HG03280 (cell line): ENCODE data around the gene DCTN3.

Experiments used
- ATAC-seq: cut with Tn5 transposase; IDR thresholded peaks from one replicate; pipeline ENCODE4 v1.9.1; 2021; ENCODE audit warnings: mild to moderate bottlenecking, moderate library complexity; ENCODE audit not compliant: unreplicated experiment

Gene DCTN3

DNA sequence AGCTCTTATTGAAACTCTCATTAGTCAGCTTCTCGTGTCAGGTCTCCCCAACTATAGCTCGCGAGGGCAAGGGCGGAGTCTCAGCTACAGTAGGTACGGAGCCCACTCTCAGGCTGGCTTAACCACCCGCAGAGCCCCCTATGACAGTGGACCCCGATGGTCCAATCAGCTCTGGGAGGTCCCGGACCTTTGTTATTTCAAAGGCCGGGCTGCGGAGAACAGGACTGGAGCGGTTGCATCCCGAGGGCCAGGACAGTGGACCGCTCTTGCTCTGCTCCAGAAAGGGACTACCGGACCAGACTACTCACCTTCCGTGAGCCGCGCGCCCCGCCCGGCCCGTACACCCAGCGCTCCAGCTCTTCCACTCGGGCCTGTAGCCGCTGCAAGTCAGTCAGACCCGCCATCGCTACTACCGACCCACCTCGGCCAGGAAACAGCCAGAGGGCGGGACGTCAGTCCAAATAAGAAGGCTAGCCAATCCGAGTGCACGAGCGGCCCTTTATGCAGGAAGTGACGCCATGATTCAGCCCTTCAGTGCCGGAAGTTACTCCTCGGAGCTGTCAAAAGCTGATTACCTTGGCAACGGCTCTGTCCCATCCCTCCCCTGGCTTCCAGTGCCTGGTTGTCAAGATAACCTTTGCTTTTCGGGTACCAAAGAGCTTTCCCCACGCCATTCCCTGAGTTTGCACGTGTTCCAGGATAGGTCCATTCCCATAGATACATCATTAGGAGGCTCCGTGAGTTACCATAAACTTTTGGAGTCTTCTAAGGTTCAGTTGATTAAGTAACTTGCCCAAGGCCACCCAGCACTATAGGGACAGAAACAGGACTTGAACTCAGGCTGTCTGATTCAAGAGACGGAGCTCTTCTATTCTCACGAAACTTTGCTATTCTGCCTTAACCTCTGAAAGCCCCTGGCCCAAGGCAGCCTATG lies at the start of gene DCTN3:
Gene DCTN3 (minus strand): TSS at position 435 of the 934 bp plus-strand sequence. CDS start 31 bp downstream, at position 404.
- ATAC-seq, result peak; percentile 96

DNA sequence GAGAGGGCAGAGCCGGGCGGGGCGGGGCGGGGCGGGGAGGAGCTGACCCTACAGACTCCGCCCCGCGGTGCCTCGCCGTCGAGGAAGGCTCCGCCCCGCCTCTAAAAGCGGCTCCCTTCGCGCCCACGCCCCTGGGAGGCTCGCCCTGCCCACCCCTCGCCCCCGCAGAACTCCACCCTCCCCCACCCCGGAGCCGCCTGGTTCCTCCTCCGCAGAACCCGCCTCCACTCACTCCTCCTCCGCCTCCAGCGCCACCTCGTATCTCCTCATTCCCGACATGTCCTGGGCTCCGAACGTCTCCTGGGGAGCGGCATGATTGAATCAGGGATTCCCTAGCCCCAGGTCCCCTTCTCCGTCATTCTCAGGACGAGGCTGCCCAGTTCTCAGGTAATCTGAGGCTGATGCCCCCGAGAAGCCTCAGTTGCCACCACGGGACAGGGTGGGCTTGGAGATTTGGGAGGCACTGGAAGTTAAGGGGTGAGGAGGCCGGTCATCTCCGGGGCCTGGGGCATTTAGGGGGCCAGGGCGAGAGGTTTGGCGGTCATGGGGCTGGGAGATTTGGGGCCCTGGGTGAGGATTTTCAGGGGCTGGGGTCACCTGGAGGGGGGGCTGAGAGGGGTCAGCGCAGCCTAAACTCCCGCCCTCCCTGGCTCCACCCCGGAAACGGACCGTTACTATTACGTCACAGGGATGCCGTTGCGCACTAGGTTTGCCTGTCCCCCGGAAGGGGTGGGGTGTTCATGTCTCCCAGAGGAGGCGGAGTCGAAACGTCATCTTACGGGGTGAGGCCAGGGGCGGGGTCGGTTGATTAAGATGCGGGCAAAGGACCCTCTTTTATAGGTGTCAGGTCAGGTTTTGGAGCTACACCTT lies 45.3 kb upstream of the DCTN3 start:
- peak; percentile 78 for ATAC-seq

DNA sequence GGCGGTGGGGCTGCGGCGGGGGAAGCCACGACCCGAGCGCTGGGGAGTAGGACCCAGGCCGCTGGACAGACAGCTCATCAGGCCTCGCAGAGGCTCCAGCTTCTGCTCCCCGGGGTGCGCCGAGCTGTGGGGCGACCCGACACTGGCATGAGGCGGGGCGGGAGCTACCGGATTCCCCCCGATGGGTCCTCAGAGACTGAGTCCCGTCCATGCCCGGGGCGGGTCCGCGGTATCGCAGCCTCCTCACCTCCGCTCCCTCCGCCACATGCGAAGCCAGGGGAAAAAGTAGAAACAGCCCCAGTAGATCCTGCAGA lies 44.7 kb upstream of the DCTN3 start:
- ATAC-seq, result peak; percentile 25

- peak; percentile 46 for ATAC-seq
Measured at GRCh38 chr9:34664281-34665066, 44.2 kb upstream of the DCTN3 start.

- ATAC-seq, result no peak
Measured at GRCh38 chr9:34663303-34663605, 43.0 kb upstream of the DCTN3 start.

- no peak for ATAC-seq
Measured at GRCh38 chr9:34662526-34663302, 42.4 kb upstream of the DCTN3 start, which contains the start of gene CCL27. TSS of gene CCL27 (minus strand) at chr9:34662657. CDS start at chr9:34662633, 24 bp downstream.

GRCh38 chr9:34659592-34660253 lies 39.4 kb upstream of the DCTN3 start:
- ATAC-seq, result no peak

DNA sequence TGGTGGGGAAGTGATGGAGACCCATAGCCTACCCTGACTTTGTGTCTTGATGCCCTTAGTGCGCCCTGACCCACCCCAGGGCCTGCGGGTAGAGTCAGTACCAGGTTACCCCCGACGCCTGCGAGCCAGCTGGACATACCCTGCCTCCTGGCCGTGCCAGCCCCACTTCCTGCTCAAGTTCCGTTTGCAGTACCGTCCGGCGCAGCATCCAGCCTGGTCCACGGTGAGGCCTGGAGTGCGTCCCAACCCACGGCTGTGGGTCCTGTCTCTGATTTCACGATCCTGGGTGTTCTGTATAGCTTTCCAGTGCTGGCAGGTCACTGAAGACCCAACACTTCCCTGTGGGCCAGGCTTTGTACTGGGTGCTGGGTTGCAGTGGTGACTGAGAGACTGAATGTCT lies 38.2 kb upstream of the DCTN3 start:
- ATAC-seq, result no peak

DNA sequence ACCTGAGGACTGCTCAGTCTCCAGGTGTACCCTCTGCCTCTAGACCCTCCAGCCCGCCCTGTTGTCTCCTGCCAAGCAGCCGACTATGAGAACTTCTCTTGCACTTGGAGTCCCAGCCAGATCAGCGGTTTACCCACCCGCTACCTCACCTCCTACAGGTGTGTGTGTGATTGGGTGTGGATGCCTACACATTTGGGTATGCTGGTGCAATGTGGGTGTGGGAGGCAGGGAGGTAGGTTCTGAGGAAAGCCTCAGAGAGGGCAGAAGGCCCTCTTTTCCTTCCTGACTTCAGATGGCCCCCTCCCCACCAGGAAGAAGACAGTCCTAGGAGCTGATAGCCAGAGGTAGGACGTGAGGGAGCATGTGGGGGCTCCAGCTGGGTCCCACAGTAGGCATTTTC lies 36.7 kb upstream of the DCTN3 start:
- ATAC-seq, result no peak

- no peak for ATAC-seq
Measured at GRCh38 chr9:34655394-34655793, 35.1 kb upstream of the DCTN3 start.

GRCh38 chr9:34654323-34655051 lies 34.2 kb upstream of the DCTN3 start:
- ATAC-seq, result no peak

- no peak for ATAC-seq
Measured at GRCh38 chr9:34653151-34654072, 33.1 kb upstream of the DCTN3 start.

- no peak for ATAC-seq
Measured at GRCh38 chr9:34652602-34653000, 32.3 kb upstream of the DCTN3 start.

GRCh38 chr9:34651876-34652601 lies 31.7 kb upstream of the DCTN3 start, which contains the start of gene IL11RA:
TSS of gene IL11RA (plus strand) at chr9:34652185. CDS start at chr9:34655218, 3,033 bp downstream.
- ATAC-seq, result peak; percentile 57

GRCh38 chr9:34651321-34651720 lies 31.0 kb upstream of the DCTN3 start:
- ATAC-seq, result no peak

DNA sequence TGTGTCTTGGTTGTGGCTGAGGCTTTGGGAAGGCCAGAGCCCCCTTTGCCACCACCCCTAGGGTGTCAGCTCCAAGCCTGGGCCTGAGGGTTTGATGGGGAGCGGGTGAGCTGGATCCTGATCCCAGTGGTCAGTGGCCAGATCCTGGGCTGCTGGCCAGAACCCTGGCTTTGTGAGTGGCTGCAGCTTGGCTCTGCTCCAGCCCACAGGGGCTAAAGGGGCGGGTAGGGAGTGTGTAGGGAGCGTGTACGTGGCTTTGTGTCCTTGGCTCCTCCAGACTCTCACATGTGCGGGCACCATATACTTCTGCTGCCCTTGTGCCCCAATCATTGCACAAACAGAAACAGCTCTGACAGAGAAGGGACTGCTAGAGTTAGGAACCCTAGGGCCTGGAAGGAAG lies 30.5 kb upstream of the DCTN3 start:
- ATAC-seq, result no peak

DNA sequence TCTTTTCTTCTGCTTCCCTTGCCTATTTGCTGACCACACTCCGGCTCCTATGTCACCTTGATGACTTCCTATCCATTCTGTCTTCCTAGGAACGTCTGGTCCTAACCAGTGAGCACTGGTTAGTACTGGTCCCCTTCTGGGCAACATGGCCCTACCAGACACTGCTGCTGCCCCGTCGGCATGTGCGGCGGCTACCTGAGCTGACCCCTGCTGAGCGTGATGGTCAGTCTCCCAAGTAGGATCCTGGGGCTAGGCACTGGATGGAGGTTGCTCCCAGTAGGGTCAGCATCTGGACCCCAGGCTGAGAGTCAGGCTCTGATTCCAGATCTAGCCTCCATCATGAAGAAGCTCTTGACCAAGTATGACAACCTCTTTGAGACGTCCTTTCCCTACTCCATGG lies 28.4 kb upstream of the DCTN3 start:
- ATAC-seq, result no peak
